DOHH2 (cell line): ENCODE data around the gene GNG4.

Experiments used
- H3F3A ChIP-seq: fragments of 200-600 bp; sonication (generic), shearing (Covaris generic); 2 replicates; pipeline ENCODE4 v1.6.0; 2016; ENCODE audit warnings: antibody characterized with exemption, mild to moderate bottlenecking; ENCODE audit not compliant: control insufficient read depth, insufficient read depth
- H3K27ac ChIP-seq: fragments of 200-600 bp; sonication (generic); 2 replicates; pipeline ENCODE4 v1.5.1; 2014; ENCODE audit warnings: low read depth, mild to moderate bottlenecking, low read length, moderate library complexity
- H3K27me3 ChIP-seq: fragments of 200-600 bp; sonication (generic); 2 replicates; pipeline ENCODE4 v1.6.1; 2014; ENCODE audit warnings: mild to moderate bottlenecking, low read length, mixed read lengths; ENCODE audit not compliant: control insufficient read depth
- H3K36me3 ChIP-seq: fragments of 200-600 bp; sonication (generic); 2 replicates; pipeline ENCODE4 v1.6.1; 2014; ENCODE audit warnings: mild to moderate bottlenecking, low read length, moderate library complexity, mixed read lengths; ENCODE audit not compliant: control insufficient read depth
- H3K4me1 ChIP-seq: fragments of 200-600 bp; sonication (generic); 2 replicates; pipeline ENCODE4 v1.6.1; 2014; ENCODE audit warnings: mild to moderate bottlenecking, low read length, mixed read lengths; ENCODE audit not compliant: control insufficient read depth
- H3K4me2 ChIP-seq: fragments of 200-600 bp; sonication (generic); 2 replicates; pipeline ENCODE4 v1.6.0; 2014; ENCODE audit warnings: mild to moderate bottlenecking, low read length, moderate library complexity
- H3K4me3 ChIP-seq: fragments of 200-600 bp; sonication (generic); 2 replicates; pipeline ENCODE4 v1.5.1; 2014; ENCODE audit warnings: mild to moderate bottlenecking, low read length, mixed read lengths
- H3K79me2 ChIP-seq: fragments of 200-600 bp; sonication (generic); 2 replicates; pipeline ENCODE4 v1.6.1; 2014; ENCODE audit warnings: mild to moderate bottlenecking, low read length, mixed read lengths; ENCODE audit not compliant: control insufficient read depth
- H3K9me2 ChIP-seq: fragments of 200-600 bp; sonication (generic); replicated peaks from 2 replicates; pipeline ENCODE4 v1.6.1; 2014; ENCODE audit warnings: mild to moderate bottlenecking, low read length, mixed read lengths; ENCODE audit not compliant: control insufficient read depth
- H3K9me3 ChIP-seq: fragments of 200-600 bp; sonication (generic); 2 replicates; pipeline ENCODE4 v1.6.1; 2014; ENCODE audit warnings: antibody characterized with exemption, low read length, mixed read lengths; ENCODE audit not compliant: control insufficient read depth, insufficient read depth
- H4K20me1 ChIP-seq: fragments of 200-600 bp; sonication (generic); 2 replicates; pipeline ENCODE4 v1.6.0; 2014; ENCODE audit warnings: low read depth, mild to moderate bottlenecking, antibody characterized with exemption, low read length, moderate library complexity; ENCODE audit not compliant: control insufficient read depth, insufficient read depth
- EZH2phosphoT487 ChIP-seq: fragments of 200-600 bp; sonication (generic); IDR thresholded peaks from 2 replicates; pipeline ENCODE4 v1.6.1; 2017; ENCODE audit warnings: borderline replicate concordance, mild to moderate bottlenecking, antibody characterized with exemption, low read length, moderate library complexity, mixed read lengths
- TF ChIP-seq, protein P1 (sequence below): fragments of 200-600 bp; sonication (generic); IDR thresholded peaks from one replicate; pipeline ENCODE4 v1.5.1; 2014; ENCODE audit warnings: antibody characterized with exemption, mild to moderate bottlenecking, low read depth, low read length; ENCODE audit not compliant: poor library complexity, severe bottlenecking

The GNG4 gene

DNA sequence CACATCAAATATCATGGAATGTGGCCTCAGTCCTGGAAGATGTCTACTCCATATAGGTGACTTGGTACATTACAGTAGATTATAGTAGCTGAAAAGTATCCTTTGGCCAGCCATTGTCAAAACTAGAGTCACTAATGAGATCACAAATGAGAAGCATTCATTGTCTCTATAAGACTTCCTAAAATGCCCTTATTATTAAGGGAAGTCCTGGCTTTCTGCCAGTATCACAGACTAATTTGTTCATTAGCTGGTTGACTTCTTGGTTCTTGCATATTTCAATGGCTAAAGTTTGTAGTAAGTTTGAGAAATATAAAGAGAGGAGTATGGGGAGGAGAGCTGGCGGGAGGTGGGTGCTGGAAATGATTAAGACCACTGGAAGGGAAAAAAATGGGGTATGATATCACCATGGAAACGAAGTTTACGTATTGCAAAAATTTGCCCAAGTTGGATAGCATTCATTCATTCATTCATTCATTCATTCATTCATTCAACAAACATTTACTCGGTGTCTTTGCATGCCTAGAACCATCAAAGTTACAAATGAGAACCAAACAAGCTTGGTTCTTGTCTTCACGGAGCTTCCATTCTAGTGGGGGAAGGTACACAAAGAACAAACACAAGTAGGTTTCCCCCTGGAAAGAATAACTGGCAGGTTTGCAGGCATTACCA, 133.6 kb downstream of the GNG4 start:
- H3K36me3 ChIP-seq, result no peaks in the 10 kb centered on the region
- H3K4me2 ChIP-seq, result no peak overlapping the region
- H3K79me2 ChIP-seq, result no peaks in the 10 kb centered on the region
- no peaks in the 10 kb centered on the region for H3K9me3 ChIP-seq
- TF ChIP-seq, protein P1, sequence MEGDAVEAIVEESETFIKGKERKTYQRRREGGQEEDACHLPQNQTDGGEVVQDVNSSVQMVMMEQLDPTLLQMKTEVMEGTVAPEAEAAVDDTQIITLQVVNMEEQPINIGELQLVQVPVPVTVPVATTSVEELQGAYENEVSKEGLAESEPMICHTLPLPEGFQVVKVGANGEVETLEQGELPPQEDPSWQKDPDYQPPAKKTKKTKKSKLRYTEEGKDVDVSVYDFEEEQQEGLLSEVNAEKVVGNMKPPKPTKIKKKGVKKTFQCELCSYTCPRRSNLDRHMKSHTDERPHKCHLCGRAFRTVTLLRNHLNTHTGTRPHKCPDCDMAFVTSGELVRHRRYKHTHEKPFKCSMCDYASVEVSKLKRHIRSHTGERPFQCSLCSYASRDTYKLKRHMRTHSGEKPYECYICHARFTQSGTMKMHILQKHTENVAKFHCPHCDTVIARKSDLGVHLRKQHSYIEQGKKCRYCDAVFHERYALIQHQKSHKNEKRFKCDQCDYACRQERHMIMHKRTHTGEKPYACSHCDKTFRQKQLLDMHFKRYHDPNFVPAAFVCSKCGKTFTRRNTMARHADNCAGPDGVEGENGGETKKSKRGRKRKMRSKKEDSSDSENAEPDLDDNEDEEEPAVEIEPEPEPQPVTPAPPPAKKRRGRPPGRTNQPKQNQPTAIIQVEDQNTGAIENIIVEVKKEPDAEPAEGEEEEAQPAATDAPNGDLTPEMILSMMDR, result no peak
- no peak for TF ChIP-seq EZH2phosphoT487
- no peaks in the 10 kb centered on the region for H3F3A ChIP-seq
- no peaks in the 10 kb centered on the region for H3K9me2 ChIP-seq
- H3K27me3 ChIP-seq, result peaks cover 14% of the 10 kb centered on the region; the same call in 1 of the 2 replicates
- H3K4me3 ChIP-seq, result no peak overlapping the region
- H3K27ac ChIP-seq, result no peak overlapping the region
- no peaks in the 10 kb centered on the region for H3K4me1 ChIP-seq
- H4K20me1 ChIP-seq, result no peaks in the 10 kb centered on the region

DNA sequence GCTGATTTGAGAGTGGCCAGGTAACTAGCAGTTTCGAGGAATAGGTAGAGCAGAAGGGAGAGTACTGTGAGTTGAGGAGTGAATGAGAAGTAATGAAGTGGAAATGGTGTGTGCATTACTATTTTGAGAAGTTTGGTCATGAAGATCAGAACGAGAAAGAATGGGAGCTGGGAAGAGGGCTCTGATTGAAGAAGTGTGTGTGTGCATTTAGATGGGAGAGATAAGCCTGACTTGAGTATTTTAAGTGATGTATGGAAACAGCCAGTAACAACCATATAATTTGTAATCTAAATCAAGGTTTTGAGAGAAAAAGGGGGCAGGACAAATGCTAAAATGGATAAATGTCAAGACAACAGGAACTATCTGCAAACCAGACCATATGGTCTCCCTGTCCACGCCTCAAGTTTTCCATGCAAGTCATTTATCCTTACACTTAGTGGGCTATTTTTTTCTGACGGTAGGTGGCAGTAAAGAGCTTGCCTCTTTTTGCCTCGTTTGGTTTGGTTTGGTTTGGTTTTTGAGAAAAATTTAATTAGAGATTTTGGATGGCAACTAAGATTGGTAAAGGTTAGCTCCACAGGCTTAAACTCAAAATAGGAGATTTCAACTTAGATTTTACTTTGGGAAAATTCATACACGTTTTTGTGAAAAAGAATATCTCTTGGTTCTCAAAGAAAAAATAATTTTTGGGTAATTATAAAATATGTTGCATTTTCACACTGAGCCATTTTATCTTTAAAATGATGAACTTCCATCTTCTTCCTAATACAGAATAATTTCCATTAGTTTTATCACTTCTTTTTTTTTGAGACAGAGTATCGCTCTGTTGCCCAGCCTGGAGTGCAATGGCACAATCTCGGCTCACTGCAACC, 135.9 kb downstream of the GNG4 start:
- Histone ChIP-seq H3K9me3 (no peaks in the 10 kb centered on the region), H3K4me2 (no peak overlapping the region), H3K79me2 (no peaks in the 10 kb centered on the region), H3K27me3 (peaks cover 11% of the 10 kb centered on the region; the same call in 1 of the 2 replicates), H3K27ac (no peak overlapping the region), H3K9me2 (no peaks in the 10 kb centered on the region), H3K4me3 (no peak overlapping the region), H3K4me1 (no peaks in the 10 kb centered on the region), H3K36me3 (no peaks in the 10 kb centered on the region), H4K20me1 (no peaks in the 10 kb centered on the region), H3F3A (no peaks in the 10 kb centered on the region)
- TF ChIP-seq, protein P1, result peak; percentile 82
- no peak for TF ChIP-seq EZH2phosphoT487

DNA sequence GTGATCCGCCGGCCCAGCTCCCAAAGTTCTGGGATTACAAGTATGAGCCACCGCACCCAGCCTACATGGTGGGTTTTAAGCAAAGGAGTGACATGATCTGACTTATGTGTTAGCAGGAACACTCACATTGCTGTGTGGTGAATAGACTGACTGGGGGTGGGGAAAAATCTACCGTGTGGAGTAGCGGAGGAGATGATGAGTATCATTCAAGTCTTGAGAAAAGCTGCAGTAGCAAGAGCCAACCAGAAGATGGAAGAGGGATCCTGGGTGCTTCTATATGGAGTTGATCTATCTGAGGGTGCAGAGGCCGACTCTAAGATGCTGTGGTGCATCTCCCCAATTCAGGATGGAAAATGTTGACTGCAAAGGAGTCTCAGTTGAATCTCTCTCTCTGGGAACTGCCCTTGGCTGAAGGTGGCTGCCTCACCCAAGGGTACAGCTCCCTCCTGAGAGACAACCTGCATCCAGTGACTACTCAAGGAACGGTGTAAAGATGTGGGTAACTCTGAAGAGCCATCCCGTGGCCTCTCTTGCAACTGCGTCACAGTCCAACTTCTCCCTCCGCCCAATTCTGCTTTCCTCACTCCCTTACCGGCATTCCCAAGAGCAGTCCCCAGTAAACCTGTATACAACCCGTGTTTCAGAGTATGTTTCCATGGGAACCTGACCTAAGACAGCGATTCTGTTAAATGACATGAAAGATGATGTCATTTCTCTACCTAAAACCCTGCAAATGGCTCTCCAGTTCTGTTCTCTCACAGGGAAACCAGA, 137.9 kb downstream of the GNG4 start:
- H3K4me2 ChIP-seq, result no peak overlapping the region

More for the DNA sequence above, 137.9 kb downstream of the GNG4 start:
- Histone ChIP-seq H3K27ac (no peak overlapping the region), H3K4me1 (peaks cover under 1% of the 10 kb centered on the region), H3K79me2 (no peaks in the 10 kb centered on the region), H3K36me3 (no peaks in the 10 kb centered on the region), H3K9me2 (no peaks in the 10 kb centered on the region), H3K27me3 (peaks cover 11% of the 10 kb centered on the region; the same call in 1 of the 2 replicates), H3K4me3 (no peak overlapping the region), H3K9me3 (no peaks in the 10 kb centered on the region), H4K20me1 (no peaks in the 10 kb centered on the region), H3F3A (no peaks in the 10 kb centered on the region)
- TF ChIP-seq EZH2phosphoT487, result no peak
- TF ChIP-seq, protein P1, result no peak
